ENCODE data around the gene SCML2. TPM values are rescaled to one million over a fixed set of nuclear protein-coding genes. Genes with fewer than 3 reads are reported as not detected.

Gene SCML2
- total RNA-seq, 1 donor from 2014 or later = 2.2 TPM

- Histone ChIP-seq H3K27me3 (no peaks in the 10 kb centered on the region), H3K9me3 (no peaks in the 10 kb centered on the region), H3K36me3 (no peaks in the 10 kb centered on the region), H3K4me1 (no peaks in the 10 kb centered on the region), H3K27ac (no peak overlapping the region), H3K4me3 (no peak overlapping the region)
- no peak for DNase-seq (ENCODE audit: extremely low spot score in 2 of 2)
- intact Hi-C loops (cut with DNase I) = no loop called here
- TF ChIP-seq, protein P1, sequence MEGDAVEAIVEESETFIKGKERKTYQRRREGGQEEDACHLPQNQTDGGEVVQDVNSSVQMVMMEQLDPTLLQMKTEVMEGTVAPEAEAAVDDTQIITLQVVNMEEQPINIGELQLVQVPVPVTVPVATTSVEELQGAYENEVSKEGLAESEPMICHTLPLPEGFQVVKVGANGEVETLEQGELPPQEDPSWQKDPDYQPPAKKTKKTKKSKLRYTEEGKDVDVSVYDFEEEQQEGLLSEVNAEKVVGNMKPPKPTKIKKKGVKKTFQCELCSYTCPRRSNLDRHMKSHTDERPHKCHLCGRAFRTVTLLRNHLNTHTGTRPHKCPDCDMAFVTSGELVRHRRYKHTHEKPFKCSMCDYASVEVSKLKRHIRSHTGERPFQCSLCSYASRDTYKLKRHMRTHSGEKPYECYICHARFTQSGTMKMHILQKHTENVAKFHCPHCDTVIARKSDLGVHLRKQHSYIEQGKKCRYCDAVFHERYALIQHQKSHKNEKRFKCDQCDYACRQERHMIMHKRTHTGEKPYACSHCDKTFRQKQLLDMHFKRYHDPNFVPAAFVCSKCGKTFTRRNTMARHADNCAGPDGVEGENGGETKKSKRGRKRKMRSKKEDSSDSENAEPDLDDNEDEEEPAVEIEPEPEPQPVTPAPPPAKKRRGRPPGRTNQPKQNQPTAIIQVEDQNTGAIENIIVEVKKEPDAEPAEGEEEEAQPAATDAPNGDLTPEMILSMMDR (IDR thresholded peaks at IDR 0.05) = no peak
- TF ChIP-seq POLR2A (IDR thresholded peaks at IDR 0.05) (no peak), POLR2AphosphoS5 (IDR thresholded peaks at IDR 0.05; ENCODE audit: insufficient read depth in 1 of 2, low read depth in 1 of 2) (no peak)
These were observed 2.7 kb downstream of the SCML2 start for GRCh38 chrX:18351784-18352183.

DNA sequence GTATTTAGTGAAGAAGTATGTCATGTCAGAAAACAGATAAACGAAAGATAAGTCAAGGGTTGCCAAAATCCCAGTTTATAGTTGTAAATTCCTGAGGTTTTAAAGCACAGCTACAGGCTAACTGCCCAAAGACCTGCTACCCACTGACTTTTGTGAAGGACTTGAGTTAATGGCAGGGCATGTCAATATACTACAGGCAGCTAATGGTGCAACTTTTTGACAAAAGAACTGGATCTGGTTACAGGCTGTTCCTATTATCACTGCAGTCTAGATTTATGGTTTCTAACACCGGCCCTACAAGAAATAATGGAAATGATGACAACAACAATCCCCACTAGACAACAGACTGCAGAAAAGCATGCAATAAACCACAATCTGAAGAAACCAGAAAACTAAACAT, 6.4 kb downstream of the SCML2 start:
- DNase-seq (ENCODE audit: extremely low spot score in 2 of 2) = no peak
- TF ChIP-seq, protein P1 (IDR thresholded peaks at IDR 0.05) = no peak
- TF ChIP-seq POLR2AphosphoS5 (IDR thresholded peaks at IDR 0.05; ENCODE audit: insufficient read depth in 1 of 2, low read depth in 1 of 2) = no peak
- no peak for TF ChIP-seq POLR2A (IDR thresholded peaks at IDR 0.05)
- Histone ChIP-seq H3K4me3 (no peak overlapping the region), H3K27ac (no peak overlapping the region), H3K27me3 (no peaks in the 10 kb centered on the region), H3K36me3 (no peaks in the 10 kb centered on the region), H3K4me1 (no peaks in the 10 kb centered on the region), H3K9me3 (no peaks in the 10 kb centered on the region)
- intact Hi-C loops (cut with DNase I) = no loop called here

GRCh38 chrX:18309401-18309800, 45.1 kb downstream of the SCML2 start:
- TF ChIP-seq POLR2A (IDR thresholded peaks at IDR 0.05) = no peak
- TF ChIP-seq, protein P1 (IDR thresholded peaks at IDR 0.05) = no peak
- no peak for TF ChIP-seq POLR2AphosphoS5 (IDR thresholded peaks at IDR 0.05; ENCODE audit: insufficient read depth in 1 of 2, low read depth in 1 of 2)
- Histone ChIP-seq H3K27ac (no peak overlapping the region), H3K9me3 (no peaks in the 10 kb centered on the region), H3K4me1 (no peaks in the 10 kb centered on the region), H3K27me3 (no peaks in the 10 kb centered on the region), H3K4me3 (no peak overlapping the region), H3K36me3 (no peaks in the 10 kb centered on the region)
- DNase-seq (ENCODE audit: extremely low spot score in 2 of 2) = no peak
- intact Hi-C loops (cut with DNase I) = no loop called here

DNA sequence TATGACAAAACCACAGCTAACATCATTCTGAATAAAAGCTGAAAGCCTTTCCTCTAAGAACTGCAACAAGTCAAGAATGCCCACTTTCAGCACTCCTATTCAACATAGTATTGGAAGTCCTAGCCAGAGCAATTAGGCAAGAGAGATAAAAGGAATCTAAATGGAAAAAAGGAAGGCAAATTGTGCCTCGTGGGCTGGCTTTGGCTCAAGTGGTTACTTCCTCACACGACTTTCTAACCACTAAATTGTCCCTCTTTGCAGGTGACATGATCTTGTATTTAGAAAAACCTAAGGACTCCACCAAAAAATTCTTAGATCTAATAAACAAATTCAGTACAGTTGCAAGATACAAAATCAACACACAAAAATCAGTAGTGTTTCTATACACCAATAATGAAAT, 57.2 kb downstream of the SCML2 start:
- H3K27me3 ChIP-seq = no peaks in the 10 kb centered on the region
- H3K9me3 ChIP-seq = no peaks in the 10 kb centered on the region
- intact Hi-C loops (cut with DNase I) = no loop called here
- H3K4me1 ChIP-seq = no peaks in the 10 kb centered on the region
- no peaks in the 10 kb centered on the region for H3K36me3 ChIP-seq
- DNase-seq (ENCODE audit: extremely low spot score in 2 of 2) = no peak
- no peak overlapping the region for H3K4me3 ChIP-seq
- no peak for TF ChIP-seq POLR2AphosphoS5 (IDR thresholded peaks at IDR 0.05; ENCODE audit: insufficient read depth in 1 of 2, low read depth in 1 of 2)
- TF ChIP-seq POLR2A (IDR thresholded peaks at IDR 0.05) = no peak
- TF ChIP-seq, protein P1 (IDR thresholded peaks at IDR 0.05) = no peak
- no peak overlapping the region for H3K27ac ChIP-seq

- no peaks in the 10 kb centered on the region for H3K27me3 ChIP-seq
- TF ChIP-seq, protein P1 (IDR thresholded peaks at IDR 0.05) = no peak
- TF ChIP-seq POLR2A (IDR thresholded peaks at IDR 0.05) (no peak), POLR2AphosphoS5 (IDR thresholded peaks at IDR 0.05; ENCODE audit: insufficient read depth in 1 of 2, low read depth in 1 of 2) (no peak)
- DNase-seq (ENCODE audit: extremely low spot score in 2 of 2) = no peak
- H3K27ac ChIP-seq = no peak overlapping the region
- H3K9me3 ChIP-seq = no peaks in the 10 kb centered on the region
- H3K36me3 ChIP-seq = no peaks in the 10 kb centered on the region
- no peak overlapping the region for H3K4me3 ChIP-seq
- intact Hi-C loops (cut with DNase I) = no loop called here
- no peaks in the 10 kb centered on the region for H3K4me1 ChIP-seq
These were observed 59.6 kb downstream of the SCML2 start for GRCh38 chrX:18294893-18295292.
